CD4-positive, alpha-beta T cell treated with Interleukin-6 at 100 ng/mL for 8 hours (primary cell): ENCODE data around the gene ELL2.
"Not testable (repeated sequence)": the region's sequence is repeated elsewhere in the genome, so short reads cannot be mapped to it uniquely, and the experiment has no call there.

Source experiments
- DNase-seq: peaks from one replicate; pipeline ENCODE4 v3.0.0-alpha.2; 2020; ENCODE audit warnings: mixed read lengths, low spot score

Gene ELL2

GRCh38 chr5:95907740-95908706 lies 53.6 kb downstream of the ELL2 start:
- DNase-seq, result no peak

- DNase-seq, result no peak
Observed at GRCh38 chr5:95907067-95907705, 54.5 kb downstream of the ELL2 start.

- DNase-seq, result not testable (repeated sequence)
Observed at GRCh38 chr5:95906398-95906797, 55.3 kb downstream of the ELL2 start.

- no peak for DNase-seq
Observed at GRCh38 chr5:95904827-95905226, 56.8 kb downstream of the ELL2 start.

GRCh38 chr5:95903838-95904237 lies 57.8 kb downstream of the ELL2 start:
- DNase-seq, result no peak

GRCh38 chr5:95901676-95902627 lies 59.7 kb downstream of the ELL2 start:
- no peak for DNase-seq

- no peak for DNase-seq
Observed at GRCh38 chr5:95900383-95900958, 61.2 kb downstream of the ELL2 start.

GRCh38 chr5:95899829-95900228 lies 61.8 kb downstream of the ELL2 start:
- DNase-seq, result no peak

- no peak for DNase-seq
Observed at GRCh38 chr5:95899006-95899405, 62.6 kb downstream of the ELL2 start.

GRCh38 chr5:95895771-95896170 lies 65.9 kb downstream of the ELL2 start:
- DNase-seq, result no peak

GRCh38 chr5:95895251-95895650 lies 66.4 kb downstream of the ELL2 start:
- DNase-seq, result no peak

- DNase-seq, result no peak
Observed at GRCh38 chr5:95892784-95893354, 68.8 kb downstream of the ELL2 start.

GRCh38 chr5:95891499-95891898 lies 70.2 kb downstream of the ELL2 start:
- DNase-seq, result no peak

GRCh38 chr5:95889076-95889475 lies 72.6 kb downstream of the ELL2 start:
- no peak for DNase-seq

- no peak for DNase-seq
Observed at GRCh38 chr5:95887977-95888376, 73.7 kb downstream of the ELL2 start.

GRCh38 chr5:95886340-95887044 lies 75.2 kb downstream of the ELL2 start:
- DNase-seq, result no peak

GRCh38 chr5:95884511-95884910 lies 77.1 kb downstream of the ELL2 start:
- DNase-seq, result no peak

GRCh38 chr5:95884017-95884325 lies 77.7 kb downstream of the ELL2 start:
- no peak for DNase-seq

- no peak for DNase-seq
Observed at GRCh38 chr5:95883185-95884016, 78.2 kb downstream of the ELL2 start.

- no peak for DNase-seq
Observed at GRCh38 chr5:95881833-95882232, 79.8 kb downstream of the ELL2 start.
